ENCODE data around the gene SPTBN4.

Gene SPTBN4

GRCh38 chr19:40604647-40605215, 137.9 kb downstream of the SPTBN4 start:
- no peak for DNase-seq (ENCODE audit: low read depth)

GRCh38 chr19:40605216-40605971, 138.6 kb downstream of the SPTBN4 start:
- DNase-seq (ENCODE audit: low read depth): no peak

- no peak for DNase-seq (ENCODE audit: low read depth)
Observed at GRCh38 chr19:40607311-40608239, 140.8 kb downstream of the SPTBN4 start.

GRCh38 chr19:40608240-40608621, 141.4 kb downstream of the SPTBN4 start:
- no peak for DNase-seq (ENCODE audit: low read depth)

- no peak for DNase-seq (ENCODE audit: low read depth)
Observed at GRCh38 chr19:40608957-40609356, 142.2 kb downstream of the SPTBN4 start.

- DNase-seq (ENCODE audit: low read depth): peak; percentile 60
Observed at GRCh38 chr19:40609561-40610395, 143.0 kb downstream of the SPTBN4 start.

- no peak for DNase-seq (ENCODE audit: low read depth)
Observed at GRCh38 chr19:40610396-40611064, 143.7 kb downstream of the SPTBN4 start.

- no peak for DNase-seq (ENCODE audit: low read depth)
Observed at GRCh38 chr19:40611096-40611495, 144.3 kb downstream of the SPTBN4 start.

GRCh38 chr19:40611900-40612698, 145.3 kb downstream of the SPTBN4 start:
- no peak for DNase-seq (ENCODE audit: low read depth)

- no peak for DNase-seq (ENCODE audit: low read depth)
Observed at GRCh38 chr19:40612831-40613689, 146.3 kb downstream of the SPTBN4 start.

- DNase-seq (ENCODE audit: low read depth): no peak
Observed at GRCh38 chr19:40613690-40614621, 147.2 kb downstream of the SPTBN4 start.

GRCh38 chr19:40614622-40615411, 148.0 kb downstream of the SPTBN4 start:
- peak; percentile 77 for DNase-seq (ENCODE audit: low read depth)

- no peak for DNase-seq (ENCODE audit: low read depth)
Observed at GRCh38 chr19:40616178-40616577, 149.4 kb downstream of the SPTBN4 start.

- no peak for DNase-seq (ENCODE audit: low read depth)
Observed at GRCh38 chr19:40616941-40617340, 150.1 kb downstream of the SPTBN4 start.

GRCh38 chr19:40617961-40618360, 151.2 kb downstream of the SPTBN4 start:
- no peak for DNase-seq (ENCODE audit: low read depth)

GRCh38 chr19:40619333-40620160, 152.7 kb downstream of the SPTBN4 start:
- DNase-seq (ENCODE audit: low read depth): no peak

- no peak for DNase-seq (ENCODE audit: low read depth)
Observed at GRCh38 chr19:40620161-40620485, 153.3 kb downstream of the SPTBN4 start.

All from GM04504 (cell line).